Activated naive CD8-positive, alpha-beta T cell treated with anti-CD3 and anti-CD28 coated beads, Interleukin-2, amount 10 ng/mL, durations not matched to agents 7 days and 5 days (primary cell): ENCODE measurements around the gene MUC5AC. TPM values are rescaled to one million over a fixed set of nuclear protein-coding genes. Genes with fewer than 3 reads are reported as not detected.

Experiments used
- ATAC-seq: fragments of 150-1000 bp; cut with Tn5 transposase; one replicate; pipeline ENCODE4 v1.10.0; 2021; ENCODE audit warnings: low read depth, moderate library complexity
- POLR2A ChIA-PET: fragments of 350-600 bp; sonication (Branson Sonifier 250); formaldehyde crosslinking; loops from one replicate; lab custom pipeline; 2021; ENCODE audit warnings: antibody characterized with exemption; lab: Charles Lee
- DNase-seq: peaks from one replicate; pipeline ENCODE4 v3.0.0; 2021
- H3K27ac Mint-ChIP-seq: one replicate; pipeline ENCODE4 v1.8.0; 2022; ENCODE audit warnings: mild to moderate bottlenecking, mixed read lengths
- H3K27me3 Mint-ChIP-seq: one replicate; pipeline ENCODE4 v1.8.0; 2022; ENCODE audit warnings: mild to moderate bottlenecking, moderate library complexity, mixed read lengths
- H3K36me3 Mint-ChIP-seq: one replicate; pipeline ENCODE4 v1.8.0; 2021; ENCODE audit warnings: mild to moderate bottlenecking, mixed read lengths
- H3K4me1 Mint-ChIP-seq: one replicate; pipeline ENCODE4 v1.8.0; 2021; ENCODE audit warnings: mixed read lengths
- H3K4me3 Mint-ChIP-seq: one replicate; pipeline ENCODE4 v1.8.0; 2022; ENCODE audit warnings: mild to moderate bottlenecking, moderate library complexity, mixed read lengths
- H3K9me3 Mint-ChIP-seq: one replicate; pipeline ENCODE4 v1.8.0; 2021; ENCODE audit warnings: mixed read lengths
- total RNA-seq, 2 experiments: library from RNA; stranded (reverse); gene quantifications; one replicate each; pipeline ENCODE4 v1.2.3, GENCODE V29; 2021

MUC5AC gene
- total RNA-seq, 2 experiments from 2014 or later = not detected

- H3K27ac Mint-ChIP-seq = no peak overlapping the region
- no peak for ATAC-seq
- no peaks in the 10 kb centered on the region for H3K4me1 Mint-ChIP-seq
- H3K36me3 Mint-ChIP-seq = no peaks in the 10 kb centered on the region
- POLR2A ChIA-PET = no interaction called here
- no peaks in the 10 kb centered on the region for H3K9me3 Mint-ChIP-seq
- no peaks in the 10 kb centered on the region for H3K27me3 Mint-ChIP-seq
- H3K4me3 Mint-ChIP-seq = no peak overlapping the region
- DNase-seq = peak; percentile 27
Observed at GRCh38 chr11:1200611-1201191, 42.9 kb downstream of the MUC5AC start.

- no peaks in the 10 kb centered on the region for H3K4me1 Mint-ChIP-seq
- no peak overlapping the region for H3K27ac Mint-ChIP-seq
- H3K9me3 Mint-ChIP-seq = no peaks in the 10 kb centered on the region
- no peaks in the 10 kb centered on the region for H3K27me3 Mint-ChIP-seq
- H3K4me3 Mint-ChIP-seq = no peak overlapping the region
- DNase-seq (no peak), ATAC-seq (no peak)
- POLR2A ChIA-PET = no interaction called here
- H3K36me3 Mint-ChIP-seq = no peaks in the 10 kb centered on the region
Observed at GRCh38 chr11:1201395-1202153, 43.8 kb downstream of the MUC5AC start.

- Mint-ChIP-seq H3K27ac (no peak overlapping the region), H3K4me3 (no peak overlapping the region), H3K27me3 (no peaks in the 10 kb centered on the region), H3K4me1 (no peaks in the 10 kb centered on the region), H3K36me3 (no peaks in the 10 kb centered on the region), H3K9me3 (no peaks in the 10 kb centered on the region)
- POLR2A ChIA-PET = no interaction called here
- DNase-seq (peak; percentile 35), ATAC-seq (no peak)
Observed at GRCh38 chr11:1202154-1202775, 44.5 kb downstream of the MUC5AC start.

DNA sequence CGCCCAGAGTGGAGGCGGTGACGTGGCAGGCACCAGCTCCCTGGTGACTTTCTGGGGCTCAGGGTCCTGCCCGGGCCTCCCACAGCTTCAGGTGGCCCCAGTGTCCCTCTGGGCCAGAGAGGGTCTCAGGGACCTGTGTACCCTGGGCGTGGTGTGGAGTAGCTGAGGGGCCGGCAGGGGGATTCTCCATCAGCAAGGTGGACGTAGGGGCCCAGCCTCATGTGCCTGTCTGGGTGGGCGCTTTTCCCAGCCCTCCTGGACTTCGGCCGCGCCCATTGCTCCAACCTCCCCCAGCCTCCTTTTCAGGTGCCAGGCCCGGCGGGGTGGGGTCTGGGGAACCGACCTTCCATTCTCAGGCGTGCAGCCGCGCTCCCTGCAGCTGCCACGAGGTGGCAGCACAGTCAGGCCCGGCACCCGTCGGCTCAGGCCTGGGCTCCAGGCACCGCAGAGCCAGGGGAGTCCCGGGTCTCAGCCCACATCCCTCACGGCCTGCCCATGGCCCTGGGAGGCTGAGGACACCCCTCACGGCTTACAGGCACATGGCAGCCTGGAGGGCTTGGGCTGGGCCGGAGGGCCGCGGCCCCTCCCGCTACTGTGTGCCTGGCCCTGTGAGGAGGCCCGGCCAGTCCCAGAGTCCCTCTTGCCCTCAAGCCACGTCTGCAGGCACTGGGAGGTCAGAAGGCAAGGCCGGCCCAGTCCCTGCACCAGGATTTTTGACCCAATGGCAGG, 45.2 kb downstream of the MUC5AC start:
- peak; percentile 75 for ATAC-seq
- Mint-ChIP-seq H3K27me3 (no peaks in the 10 kb centered on the region), H3K27ac (no peak overlapping the region), H3K4me1 (no peaks in the 10 kb centered on the region), H3K9me3 (no peaks in the 10 kb centered on the region), H3K36me3 (no peaks in the 10 kb centered on the region), H3K4me3 (no peak overlapping the region)
- peak; percentile 81 for DNase-seq
- POLR2A ChIA-PET = no interaction called here

DNA sequence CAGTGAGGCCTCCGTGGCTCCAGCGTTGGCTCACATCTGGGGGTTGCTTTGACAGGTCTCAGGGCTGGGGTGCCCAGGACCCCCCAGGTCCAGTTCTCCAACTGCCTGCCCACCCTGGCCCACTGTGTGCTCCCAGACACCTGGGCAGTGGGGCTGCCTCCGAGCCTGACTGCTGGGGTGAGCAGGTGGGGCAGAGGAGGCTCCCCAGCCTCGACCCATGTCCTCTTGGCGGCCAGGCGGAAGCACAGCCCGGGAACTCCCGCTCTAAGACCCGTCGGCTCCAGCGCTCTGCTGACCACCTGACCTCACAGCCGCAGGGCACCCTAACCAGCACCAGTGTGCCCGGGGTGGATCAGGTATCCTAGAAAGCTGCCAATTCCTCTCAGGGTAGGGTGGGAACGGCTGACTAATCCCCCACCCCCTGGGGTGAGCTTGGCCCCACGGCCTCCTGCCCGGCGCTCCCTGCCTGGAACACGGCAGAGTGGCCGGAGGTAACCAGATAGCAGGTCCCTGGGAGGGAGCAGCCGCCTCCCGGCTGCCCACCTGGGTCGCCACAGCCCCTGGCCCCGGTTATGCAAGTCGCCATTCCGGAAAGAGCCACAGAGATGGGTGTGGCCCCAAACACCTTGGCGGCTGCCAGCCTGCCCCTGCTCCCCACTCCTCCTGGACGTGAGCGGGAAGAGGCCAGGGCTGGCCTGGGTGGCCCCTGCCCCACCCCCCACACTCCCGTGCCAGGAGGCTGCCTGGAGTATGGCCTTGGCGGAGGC, 45.9 kb downstream of the MUC5AC start:
- H3K4me1 Mint-ChIP-seq = no peaks in the 10 kb centered on the region
- no peak overlapping the region for H3K27ac Mint-ChIP-seq
- H3K9me3 Mint-ChIP-seq = no peaks in the 10 kb centered on the region
- DNase-seq (peak; percentile 25), ATAC-seq (no peak)
- no peak overlapping the region for H3K4me3 Mint-ChIP-seq
- H3K36me3 Mint-ChIP-seq = no peaks in the 10 kb centered on the region
- POLR2A ChIA-PET = no interaction called here
- no peaks in the 10 kb centered on the region for H3K27me3 Mint-ChIP-seq

GRCh38 chr11:1204381-1205101, 46.8 kb downstream of the MUC5AC start:
- no peaks in the 10 kb centered on the region for H3K9me3 Mint-ChIP-seq
- no peak overlapping the region for H3K27ac Mint-ChIP-seq
- H3K4me3 Mint-ChIP-seq = no peak overlapping the region
- POLR2A ChIA-PET = no interaction called here
- H3K36me3 Mint-ChIP-seq = no peaks in the 10 kb centered on the region
- H3K27me3 Mint-ChIP-seq = no peaks in the 10 kb centered on the region
- no peaks in the 10 kb centered on the region for H3K4me1 Mint-ChIP-seq
- DNase-seq (peak; percentile 20), ATAC-seq (no peak)

- no peak for ATAC-seq
- Mint-ChIP-seq H3K4me3 (no peak overlapping the region), H3K27me3 (no peaks in the 10 kb centered on the region), H3K27ac (no peak overlapping the region), H3K36me3 (no peaks in the 10 kb centered on the region), H3K4me1 (no peaks in the 10 kb centered on the region), H3K9me3 (no peaks in the 10 kb centered on the region)
- DNase-seq = peak; percentile 26
- POLR2A ChIA-PET = no interaction called here
Observed at GRCh38 chr11:1205121-1205986, 47.6 kb downstream of the MUC5AC start.

DNA sequence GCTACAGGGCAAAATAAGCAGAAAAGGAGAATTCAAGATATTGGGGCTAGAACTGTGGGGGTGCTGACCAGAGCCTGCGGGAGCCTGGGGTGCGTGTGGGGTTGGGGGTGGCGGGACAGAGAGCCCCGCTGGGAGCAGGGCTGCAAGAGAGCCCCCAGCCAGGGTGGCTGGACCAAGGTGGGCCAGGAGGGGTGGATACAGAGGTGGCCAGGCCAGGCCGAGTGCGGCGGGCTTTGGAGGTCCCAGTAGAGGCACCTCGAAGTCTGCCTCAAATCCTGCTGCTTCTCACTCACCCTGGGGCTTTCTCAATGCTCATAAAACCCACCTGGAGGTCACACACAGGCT, 48.2 kb downstream of the MUC5AC start:
- DNase-seq = peak; percentile 5
- ATAC-seq = no peak
- POLR2A ChIA-PET = no interaction called here
- no peaks in the 10 kb centered on the region for H3K9me3 Mint-ChIP-seq
- H3K4me1 Mint-ChIP-seq = no peaks in the 10 kb centered on the region
- no peak overlapping the region for H3K4me3 Mint-ChIP-seq
- H3K27me3 Mint-ChIP-seq = no peaks in the 10 kb centered on the region
- no peaks in the 10 kb centered on the region for H3K36me3 Mint-ChIP-seq
- H3K27ac Mint-ChIP-seq = no peak overlapping the region

DNA sequence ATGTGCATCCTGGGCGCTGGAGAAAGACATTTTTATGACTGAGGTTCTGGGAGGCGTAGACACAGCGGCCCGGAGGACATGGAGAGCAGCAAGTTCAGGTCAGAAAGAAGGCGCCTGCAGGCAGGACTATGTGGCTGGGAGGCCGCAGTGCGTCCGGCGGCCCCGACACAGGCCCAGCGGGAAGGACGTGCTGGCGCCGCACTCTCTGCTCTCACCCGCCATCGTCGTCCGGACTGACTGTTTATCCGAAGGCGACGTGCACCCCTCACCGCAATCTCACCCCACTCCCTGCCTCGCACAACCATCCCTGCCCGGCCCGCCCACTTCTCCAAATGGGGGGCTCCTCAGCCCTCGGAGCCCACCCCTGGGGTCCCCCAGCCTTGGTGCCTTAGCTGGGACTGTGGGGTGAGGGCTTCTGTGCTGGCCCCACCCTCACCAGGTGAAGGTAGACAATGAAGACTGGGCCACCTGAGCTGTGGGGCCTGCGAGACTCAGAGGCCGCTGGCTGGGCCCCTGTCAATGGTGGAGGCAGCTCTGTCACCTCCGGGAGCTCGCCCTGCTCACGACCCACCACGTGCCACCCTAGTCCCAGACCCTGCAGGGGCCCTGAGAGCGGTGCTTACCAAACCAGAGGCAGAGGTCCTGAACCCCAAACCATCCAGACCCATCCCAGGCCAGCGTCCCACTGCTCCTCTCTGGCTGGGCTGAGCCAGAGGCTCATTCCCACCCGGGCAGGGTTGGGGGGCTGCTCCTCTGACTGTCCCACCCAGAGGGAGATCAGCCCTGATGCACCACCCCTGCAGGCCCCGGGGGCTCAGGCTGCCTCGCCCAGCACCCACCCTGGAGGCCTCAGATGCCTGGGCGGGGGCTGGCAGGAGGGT, 48.9 kb downstream of the MUC5AC start:
- Mint-ChIP-seq H3K9me3 (no peaks in the 10 kb centered on the region), H3K4me3 (no peak overlapping the region), H3K27me3 (no peaks in the 10 kb centered on the region), H3K27ac (no peak overlapping the region), H3K36me3 (no peaks in the 10 kb centered on the region), H3K4me1 (no peaks in the 10 kb centered on the region)
- ATAC-seq = no peak
- POLR2A ChIA-PET = no interaction called here
- peak; percentile 19 for DNase-seq

- no peaks in the 10 kb centered on the region for H3K36me3 Mint-ChIP-seq
- ATAC-seq = no peak
- H3K4me3 Mint-ChIP-seq = no peak overlapping the region
- H3K27me3 Mint-ChIP-seq = peaks cover 6% of the 10 kb centered on the region
- no peaks in the 10 kb centered on the region for H3K4me1 Mint-ChIP-seq
- peaks cover 1% of the 10 kb centered on the region for H3K9me3 Mint-ChIP-seq
- DNase-seq = peak; percentile 23
- POLR2A ChIA-PET = no interaction called here
- no peak overlapping the region for H3K27ac Mint-ChIP-seq
Observed at GRCh38 chr11:1207401-1208143, 49.8 kb downstream of the MUC5AC start.

- POLR2A ChIA-PET = no interaction called here
- peaks cover 2% of the 10 kb centered on the region for H3K9me3 Mint-ChIP-seq
- ATAC-seq = no peak
- peaks cover 8% of the 10 kb centered on the region for H3K27me3 Mint-ChIP-seq
- H3K36me3 Mint-ChIP-seq = no peaks in the 10 kb centered on the region
- DNase-seq = peak; percentile 20
- H3K27ac Mint-ChIP-seq = no peak overlapping the region
- H3K4me1 Mint-ChIP-seq = no peaks in the 10 kb centered on the region
- H3K4me3 Mint-ChIP-seq = no peak overlapping the region
Observed at GRCh38 chr11:1208144-1208393, 50.3 kb downstream of the MUC5AC start.
